Left hindlimb (tissue), 1 donor: ENCODE measurements around the gene C1orf116.

ENCODE experiments used
- DNase-seq: peaks from one replicate; pipeline ENCODE4 v3.0.0-alpha.2; 2018

C1orf116 gene

DNA sequence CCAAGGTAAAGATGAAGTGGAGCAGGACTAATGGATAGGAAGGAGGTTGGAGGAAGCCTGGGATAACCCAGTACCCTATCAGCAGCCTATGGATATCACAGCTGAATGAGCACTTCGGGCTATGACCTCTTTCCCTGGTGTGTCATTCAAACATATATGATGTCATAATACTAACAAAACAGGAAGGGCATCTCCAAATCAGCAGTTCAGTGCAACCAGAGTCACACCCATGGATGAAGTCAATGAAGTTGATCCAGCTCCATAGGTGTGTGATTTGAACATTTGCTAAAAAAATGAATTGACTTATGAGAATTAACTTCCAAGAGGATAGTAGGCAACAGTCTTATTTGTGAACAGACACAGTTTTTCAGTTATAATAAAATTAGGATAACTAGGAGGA, 1.7 kb upstream of the C1orf116 start:
- no peak for DNase-seq

DNA sequence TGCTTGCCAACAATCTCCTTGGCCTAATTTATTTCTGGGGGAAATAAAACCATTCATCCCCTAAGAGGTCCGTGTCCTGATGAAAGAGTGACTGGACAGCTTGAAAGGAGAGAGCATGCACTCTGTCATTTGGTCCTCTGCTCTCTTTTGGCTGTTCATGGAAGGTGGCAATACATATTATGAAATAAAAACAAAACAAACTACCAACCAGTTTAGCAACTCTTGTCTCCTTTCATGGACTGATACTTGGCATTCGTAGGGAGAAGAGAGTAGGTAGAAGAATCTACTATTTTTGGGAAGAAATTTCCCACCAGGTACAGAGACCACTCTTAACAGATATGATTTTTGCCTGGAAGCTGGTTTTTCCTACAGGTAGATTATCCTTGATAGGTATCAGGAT, 746 bp upstream of the C1orf116 start:
- DNase-seq: no peak

DNA sequence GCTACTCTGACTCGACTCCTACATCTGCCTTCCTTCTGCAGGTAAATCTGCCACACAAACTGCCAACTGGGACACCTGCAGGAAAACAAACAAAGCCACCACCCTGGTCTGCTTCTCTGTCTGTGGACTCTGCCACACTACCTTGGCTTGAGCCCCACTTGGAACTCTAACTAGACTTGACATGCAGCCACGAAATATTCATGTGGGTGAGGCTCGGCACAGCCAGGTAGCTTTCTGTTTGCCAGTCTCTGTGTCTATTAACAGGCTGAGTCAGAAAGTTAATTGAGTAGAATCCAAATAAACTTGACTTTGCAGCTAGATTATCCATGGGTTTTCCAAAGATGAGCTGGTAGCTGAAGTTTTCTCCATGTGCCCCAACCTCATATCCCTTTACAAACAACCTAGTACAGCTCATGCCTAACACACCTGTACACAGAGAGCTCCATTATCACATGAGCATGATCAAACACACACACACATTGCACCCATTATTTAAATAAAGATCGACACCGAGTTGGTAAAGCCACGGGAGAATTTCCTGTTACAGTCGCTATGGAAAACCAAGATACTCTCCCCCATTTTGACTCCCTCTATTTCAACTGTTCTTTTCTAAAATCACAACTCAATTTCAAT, 808 bp downstream of the C1orf116 start:
- DNase-seq: no peak

DNA sequence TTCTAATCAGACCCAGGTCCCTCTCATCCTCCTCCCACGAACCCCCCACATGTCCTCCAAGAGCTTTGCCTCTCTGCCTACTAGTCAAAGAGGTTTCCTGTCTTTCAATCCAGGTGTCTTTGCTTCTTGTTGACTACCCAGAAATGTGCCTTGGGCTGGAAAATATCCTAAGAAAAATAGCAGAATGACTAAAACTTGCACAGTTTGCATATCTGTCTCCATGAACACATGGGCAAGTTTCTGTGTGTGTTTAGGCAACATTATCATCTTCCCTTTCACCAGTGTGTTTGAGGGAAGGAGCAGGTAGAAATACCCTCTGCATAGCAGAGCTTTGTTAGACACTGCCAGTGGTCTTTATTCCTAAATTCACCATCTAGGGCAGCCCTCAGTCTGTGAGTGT, 1.5 kb downstream of the C1orf116 start:
- no peak for DNase-seq

DNA sequence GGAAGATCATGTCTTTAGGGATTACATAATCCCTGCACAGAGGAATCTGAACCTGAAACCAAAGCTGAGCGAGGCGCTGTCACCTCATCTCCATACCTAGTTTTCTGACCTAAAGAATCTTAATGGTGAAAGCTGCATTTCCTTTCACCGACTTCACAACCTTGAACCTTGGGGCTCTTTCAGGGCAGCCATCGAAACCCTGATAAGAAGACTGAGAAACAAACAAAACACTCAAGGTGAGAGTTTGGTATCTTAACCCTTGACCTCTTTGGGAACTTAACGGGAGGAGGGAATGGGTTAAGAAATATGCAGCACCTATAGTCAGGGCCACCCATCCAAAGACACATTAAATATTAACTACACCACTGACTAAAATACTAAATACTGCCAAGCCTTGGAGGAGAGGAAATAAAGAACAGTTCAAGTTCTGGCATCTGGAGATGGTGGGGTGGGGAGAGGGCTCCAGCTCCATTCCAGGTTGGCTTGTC, 2.0 kb downstream of the C1orf116 start:
- no peak for DNase-seq

DNA sequence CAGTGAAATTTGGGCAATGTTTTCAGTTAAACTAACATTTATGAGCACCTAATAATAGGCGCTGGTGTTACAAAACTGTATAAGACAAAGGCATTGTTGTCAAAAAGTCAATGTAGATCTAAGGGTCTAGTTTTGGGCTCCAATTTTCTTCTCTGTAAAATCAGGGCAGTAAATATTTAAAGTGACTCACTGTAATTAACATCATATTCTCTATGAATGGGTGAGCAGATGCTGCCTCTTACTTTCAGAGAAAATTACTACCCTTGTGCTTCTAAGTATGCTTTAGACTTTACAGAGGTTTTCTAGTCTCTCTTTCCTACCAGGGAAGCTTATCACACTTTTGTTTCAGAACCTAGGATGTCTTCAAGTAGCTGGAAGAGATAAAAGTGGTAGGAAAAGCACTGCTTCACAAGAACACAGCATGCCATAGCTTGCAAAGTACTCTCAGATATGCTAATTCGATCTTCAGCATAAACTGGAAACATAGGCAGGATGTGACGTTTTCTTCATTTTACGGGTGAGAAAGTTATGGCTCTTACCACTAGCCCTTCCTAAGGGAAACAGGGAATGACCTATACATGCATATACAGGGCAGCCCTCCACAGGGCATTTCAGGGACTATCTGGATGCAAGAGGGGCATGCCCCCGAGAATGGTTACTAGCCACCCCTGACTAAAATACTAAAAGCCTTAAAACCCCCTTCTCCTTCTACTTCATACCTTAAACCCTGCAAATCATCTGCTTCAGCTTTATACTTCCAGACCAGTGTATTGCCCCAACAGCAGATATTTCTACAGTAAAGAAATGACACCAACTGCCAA, 2.6 kb downstream of the C1orf116 start:
- DNase-seq: no peak

DNA sequence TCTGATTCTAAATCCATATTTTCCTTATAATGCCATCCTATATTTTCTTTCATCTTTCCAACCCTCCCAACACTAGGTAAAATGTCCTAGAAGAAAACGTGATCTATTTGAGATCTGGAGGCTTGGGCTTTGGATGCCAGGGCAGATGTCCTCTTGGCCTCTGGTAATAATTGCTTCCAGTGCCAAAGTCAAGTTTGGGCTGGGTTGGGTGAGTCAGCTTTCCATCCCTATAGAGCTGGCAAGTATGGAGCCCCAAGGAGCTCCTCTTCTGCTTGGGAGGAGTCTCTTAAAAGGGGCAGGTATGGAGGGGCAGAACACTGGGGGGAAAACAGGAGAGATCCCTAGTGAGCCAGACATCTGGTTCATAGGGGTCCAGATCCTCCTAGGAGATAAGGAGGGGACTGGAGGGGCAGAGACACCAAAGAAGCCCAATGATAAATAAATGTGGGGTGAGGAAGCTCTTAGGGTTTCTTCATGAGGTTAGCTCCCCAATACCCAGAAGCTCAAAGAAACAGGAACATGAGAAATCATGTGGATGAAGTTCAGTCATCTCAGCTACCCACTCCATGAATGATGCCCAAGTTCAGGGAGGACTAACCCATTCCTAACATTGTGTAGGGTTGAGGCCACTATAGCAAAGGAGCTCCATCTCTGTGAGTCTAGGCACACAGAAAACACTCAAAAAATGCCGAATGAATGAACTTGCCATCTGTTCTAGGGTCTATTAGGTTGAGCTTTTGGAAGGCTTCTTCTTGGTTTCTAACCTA, 3.5 kb downstream of the C1orf116 start:
- no peak for DNase-seq

DNA sequence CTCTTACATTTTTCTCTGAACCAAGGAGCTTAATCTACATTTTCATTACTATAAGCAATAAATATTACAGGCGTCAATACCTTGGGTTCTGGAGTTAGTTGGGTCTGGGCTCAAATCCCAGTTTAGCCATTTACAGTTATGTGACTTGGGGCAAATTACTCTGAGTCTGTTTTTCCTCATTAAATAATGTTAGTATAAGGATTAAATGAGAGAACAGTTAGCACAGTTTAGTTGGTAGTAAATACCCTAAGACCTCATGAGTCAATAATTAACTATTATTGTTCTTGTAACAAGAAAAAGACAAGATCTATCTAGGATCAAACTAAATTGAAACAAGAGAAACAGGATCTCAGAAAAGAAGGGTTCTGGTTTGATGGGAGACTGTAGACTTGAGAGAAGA, 4.6 kb downstream of the C1orf116 start:
- no peak for DNase-seq

DNA sequence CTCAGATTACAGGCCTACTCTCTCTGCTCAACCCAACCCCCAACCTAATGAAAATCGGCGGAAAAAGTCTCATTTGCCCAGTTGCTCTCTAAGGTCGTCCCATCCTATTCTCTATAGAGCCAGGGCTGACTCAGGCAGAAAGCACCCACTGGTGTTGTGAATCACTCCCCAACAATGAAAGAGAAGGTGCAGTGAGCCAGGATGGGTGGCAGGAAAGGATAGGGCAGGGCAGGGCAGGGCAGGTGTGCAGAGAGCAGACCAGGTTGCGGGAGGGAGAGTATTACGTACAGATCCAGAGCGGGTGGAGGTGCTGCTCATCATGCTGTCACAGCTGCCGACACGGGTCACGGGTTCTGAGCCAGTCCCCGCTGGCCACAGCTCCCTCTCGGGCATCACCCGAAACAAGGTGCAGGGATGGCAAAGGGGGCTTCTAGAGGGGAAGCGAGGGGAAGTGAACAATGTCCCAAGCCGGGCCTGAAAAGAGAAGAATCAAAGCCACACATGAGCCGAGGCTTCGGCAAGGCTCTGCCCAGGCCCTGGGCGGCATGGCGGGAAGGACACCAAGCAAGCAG, 5.3 kb downstream of the C1orf116 start:
- DNase-seq: no peak

DNA sequence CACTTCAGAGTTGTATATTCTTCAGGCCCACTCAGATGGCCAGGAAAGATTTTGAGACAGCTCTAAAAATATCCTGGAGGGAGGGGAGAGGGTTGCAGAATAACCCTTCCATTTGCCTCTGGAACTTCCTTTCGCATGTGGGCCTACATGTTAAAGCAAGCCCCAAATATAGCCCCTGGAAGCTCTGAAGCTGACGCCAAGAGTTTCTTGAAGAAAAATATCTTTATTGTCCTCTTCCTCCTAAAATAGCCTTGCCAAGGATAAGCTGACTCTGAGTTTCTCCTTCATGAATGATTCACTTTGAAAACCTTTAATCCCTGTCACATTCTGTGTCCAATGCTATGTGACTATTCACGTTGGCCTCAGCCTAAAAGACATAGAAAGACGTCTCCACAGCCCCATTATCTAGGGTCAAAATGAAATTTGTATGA, 6.4 kb downstream of the C1orf116 start:
- DNase-seq: no peak

DNA sequence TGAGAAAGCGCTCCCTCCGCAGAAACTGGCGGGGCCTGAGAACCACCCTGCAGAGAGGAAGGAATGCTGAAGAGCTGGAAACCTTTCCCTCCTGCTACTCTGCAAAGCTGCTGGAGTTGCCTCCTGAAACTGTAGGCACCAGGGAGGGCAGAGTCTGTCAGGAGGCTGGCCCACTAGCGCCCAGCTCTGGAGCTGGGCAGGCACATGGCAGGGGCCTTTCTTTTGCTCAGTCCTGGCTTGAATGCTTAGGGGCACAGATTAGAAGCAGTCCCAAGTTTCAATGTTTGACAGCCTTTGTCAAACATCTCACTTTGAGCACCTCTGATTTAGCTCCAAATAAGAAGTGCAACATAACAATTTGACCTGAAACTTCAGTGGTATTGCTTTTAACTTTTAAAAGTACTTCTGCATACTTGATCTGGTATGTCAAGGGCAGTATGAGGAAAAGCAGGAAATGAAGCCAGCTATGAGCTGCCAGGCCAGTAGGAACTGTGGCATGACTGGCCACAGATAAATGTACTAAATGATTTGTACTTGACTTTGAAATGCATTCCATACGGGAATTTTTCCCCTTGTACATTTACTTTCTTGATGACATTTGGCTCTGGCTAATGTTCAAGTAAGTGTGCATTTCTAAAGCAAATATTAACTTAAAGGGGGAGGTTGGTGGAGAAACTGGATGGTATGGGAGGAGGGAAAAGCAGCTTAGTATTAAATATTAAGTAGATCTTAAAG, 7.2 kb downstream of the C1orf116 start:
- no peak for DNase-seq

DNA sequence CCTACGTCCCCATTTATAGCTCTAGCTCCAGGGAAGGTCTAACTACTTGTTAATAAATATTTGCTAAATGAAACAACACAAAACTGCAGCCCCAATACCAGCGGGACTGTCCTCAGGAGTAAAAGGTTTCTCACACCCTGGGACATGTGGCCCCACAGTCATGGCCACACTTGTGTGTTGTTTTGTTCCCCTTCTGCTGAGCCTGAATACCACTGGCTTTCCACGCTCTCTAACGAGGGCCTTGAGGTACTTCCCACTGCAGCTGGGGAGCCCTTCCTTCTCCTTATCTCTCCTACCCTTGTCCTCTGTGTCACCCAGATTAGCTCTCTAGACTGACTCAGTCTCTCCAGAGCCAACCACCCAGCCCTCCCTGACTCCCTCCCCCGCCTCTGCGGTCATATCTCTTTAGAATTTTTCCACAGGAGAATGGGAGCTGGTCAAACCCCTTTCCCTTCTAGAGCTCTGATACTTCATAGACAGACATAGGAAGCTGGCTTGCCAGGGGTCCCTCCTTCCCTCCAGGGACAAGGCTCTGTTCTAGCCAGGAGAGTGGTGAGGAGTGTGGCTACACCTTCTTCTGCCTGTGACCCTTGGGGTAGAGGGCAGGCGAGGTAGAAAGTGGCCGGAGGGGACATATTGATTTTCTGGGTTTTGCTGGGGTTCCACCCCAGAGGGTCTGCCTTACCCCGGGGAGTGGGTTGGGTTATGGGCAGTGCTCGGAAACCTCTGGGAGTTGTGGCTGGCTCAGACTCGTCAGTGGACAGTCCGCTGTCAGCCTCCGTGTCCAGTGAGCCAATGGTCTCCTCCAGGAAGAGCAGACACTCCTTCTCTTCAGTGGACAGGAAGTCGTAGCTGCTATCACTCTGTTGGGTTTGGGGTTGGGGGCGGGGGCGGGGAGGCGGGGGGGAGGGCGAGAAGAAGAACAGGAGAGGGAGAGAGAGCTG, 8.1 kb downstream of the C1orf116 start:
- no peak for DNase-seq

DNA sequence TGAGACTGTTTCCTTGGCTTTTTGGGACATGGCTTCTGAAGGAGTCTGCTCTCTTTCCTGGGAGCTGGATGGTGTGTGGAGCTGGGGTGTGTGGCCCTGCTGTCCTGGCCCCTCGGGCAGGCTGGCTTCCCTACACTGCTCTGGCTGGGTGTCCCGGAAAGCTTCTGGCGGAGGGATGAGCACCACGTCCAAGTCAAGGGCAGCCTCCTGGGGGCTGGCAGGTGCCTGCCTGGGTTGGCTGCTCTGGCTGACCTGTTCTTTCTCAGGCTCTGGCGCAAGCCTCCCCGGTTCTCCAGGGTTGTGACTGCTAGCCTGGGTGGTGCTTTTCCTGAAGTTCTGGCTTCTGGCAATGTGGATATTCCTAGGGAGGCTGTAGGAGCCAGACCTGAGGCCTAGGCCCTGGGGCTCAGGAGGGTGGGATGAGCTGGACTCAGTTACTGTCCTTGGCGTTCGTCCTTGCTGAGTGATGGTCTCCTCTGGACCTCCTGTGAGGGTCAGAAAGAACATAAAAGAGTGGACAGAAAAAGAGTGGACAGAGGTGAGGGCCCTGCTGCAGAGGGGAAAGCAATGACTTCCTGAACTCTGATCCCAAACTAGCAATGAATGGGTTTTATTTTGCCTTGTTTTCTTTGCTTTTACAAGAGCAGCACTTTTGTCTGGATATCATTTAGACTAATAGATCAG, 9.4 kb downstream of the C1orf116 start:
- no peak for DNase-seq

DNA sequence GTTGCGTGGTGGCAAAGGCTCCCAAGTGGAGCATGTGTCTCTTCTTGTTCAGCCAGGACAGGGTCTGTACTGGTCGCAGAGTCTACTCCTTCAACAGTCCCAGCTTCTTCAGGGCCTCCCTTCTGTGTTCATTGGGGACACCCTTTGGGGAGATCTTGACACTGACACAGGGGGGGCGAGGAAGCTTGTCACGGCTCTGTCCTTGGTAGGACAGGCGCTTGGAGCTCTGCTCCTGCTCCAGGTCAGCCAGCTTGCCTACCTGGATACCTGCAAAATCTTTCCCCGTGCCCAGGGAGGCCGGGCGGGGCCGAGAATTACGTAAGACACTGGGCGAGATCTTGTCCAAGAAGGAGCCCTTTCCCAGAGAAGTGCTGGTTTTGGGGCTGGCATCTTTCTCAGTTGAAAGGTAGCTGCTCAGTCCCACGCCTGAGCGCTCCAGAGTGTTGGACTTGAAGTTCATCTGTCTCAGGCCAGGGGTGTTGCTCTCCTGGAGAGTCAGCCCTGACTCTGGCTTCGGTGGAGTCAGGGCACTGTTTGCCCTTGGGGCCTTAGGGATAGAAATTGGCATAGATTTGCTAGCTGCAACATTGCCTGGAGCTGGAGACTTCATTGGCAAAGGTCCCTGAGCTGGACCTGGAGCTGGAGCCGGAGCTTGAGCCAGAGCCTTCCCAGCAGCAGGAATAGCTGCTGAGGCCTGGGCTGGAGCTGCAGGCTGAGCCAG, 10.5 kb downstream of the C1orf116 start:
- DNase-seq: no peak

DNA sequence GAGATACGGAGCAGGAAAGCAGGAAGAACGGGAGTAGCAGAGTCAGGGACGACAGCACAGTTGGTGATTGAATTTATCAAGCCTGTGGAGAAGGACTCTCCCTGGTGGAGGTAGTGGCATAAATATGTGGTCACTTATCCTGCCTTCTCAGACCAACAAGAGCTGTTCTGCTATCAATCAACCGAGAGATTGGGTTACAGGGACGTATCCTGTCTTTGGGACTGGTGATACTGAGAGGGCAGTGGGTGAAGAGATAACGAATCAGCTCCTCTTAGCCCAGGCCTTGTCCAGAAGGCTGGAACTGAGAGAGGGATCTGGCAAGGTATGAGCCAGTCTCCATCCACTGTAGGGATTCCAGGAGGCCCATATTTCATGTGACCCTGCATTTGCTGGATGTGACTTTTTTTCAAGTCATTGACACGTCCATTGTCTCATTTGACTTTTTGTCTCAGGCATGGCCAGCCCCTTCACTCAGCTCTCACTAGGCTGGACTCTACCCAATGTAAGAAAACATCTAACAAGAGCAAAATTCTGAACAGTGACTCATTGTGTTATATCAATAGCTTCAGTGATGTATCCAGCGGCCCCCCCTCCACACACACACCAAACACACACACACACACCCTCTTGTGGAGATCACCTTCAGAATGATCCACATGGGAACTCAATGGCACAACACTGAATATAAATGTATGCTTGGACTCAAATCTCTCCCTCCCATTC, 11.3 kb downstream of the C1orf116 start:
- DNase-seq: no peak

DNA sequence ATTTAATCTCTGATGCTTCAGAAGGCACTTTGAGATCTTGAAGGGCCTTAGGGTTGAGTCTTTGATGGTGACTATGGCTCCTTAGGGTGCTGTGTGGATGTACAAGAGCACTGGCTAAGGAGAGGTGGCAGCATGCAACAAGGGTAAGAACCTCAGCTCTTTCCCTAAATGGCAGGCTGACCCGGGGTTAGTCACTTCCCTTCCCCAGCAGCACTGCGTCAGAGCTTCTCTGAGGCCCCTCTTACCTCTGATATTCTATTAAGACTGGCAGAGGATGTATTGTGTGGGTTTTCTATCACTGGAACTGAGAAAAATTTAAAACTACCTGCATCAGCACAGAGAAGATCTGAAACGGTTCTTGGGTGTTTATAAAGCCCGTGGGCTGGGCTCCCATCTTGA, 11.8 kb downstream of the C1orf116 start:
- no peak for DNase-seq

DNA sequence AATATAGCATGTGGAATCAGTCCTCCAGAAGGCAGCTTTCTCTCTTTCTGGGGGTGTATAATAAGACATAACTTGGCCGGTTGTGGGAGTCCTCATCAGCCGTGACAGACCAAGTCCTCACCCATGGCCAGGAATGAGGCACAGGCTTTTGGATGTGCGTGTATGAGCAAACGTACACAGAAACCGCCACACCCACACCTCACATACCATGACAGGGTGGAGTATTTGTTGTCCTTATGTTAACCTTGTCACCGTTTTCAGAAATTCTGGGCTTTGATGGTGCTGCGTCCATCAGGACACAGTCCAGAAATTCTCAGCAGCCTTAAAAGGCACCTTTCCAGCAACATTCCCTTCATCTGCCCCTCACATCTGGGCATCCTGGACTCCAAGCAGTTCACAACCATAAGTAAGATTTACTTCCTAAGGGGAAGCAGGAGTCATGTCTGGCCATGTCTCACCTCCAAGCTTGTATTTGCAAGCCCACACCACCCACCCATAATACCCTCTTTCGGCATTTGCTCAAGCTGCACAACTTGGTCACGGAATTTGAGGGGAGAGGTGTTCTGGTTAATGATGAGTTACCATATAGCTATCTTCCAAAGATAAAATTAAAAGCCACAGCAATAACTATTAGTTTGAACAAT, 12.4 kb downstream of the C1orf116 start:
- no peak for DNase-seq

DNA sequence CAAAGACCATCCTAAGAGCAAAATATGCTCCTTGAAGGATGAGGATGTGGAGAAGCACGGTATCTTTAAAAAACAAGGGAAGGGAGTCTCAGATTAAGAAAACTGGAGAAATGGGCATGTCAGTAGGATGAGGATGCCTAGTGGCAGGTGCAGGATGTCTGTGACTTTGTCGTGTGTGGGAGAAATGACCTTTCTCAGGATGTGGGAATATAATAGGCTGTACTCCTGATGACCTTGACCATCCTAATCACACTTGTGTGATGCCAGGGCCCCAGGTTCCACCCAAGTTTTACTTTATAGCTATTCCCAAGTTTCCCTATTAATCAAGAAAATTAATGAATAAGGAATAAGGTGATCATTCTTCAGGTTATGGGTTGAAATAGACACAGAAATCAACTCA, 12.9 kb downstream of the C1orf116 start:
- DNase-seq: no peak

DNA sequence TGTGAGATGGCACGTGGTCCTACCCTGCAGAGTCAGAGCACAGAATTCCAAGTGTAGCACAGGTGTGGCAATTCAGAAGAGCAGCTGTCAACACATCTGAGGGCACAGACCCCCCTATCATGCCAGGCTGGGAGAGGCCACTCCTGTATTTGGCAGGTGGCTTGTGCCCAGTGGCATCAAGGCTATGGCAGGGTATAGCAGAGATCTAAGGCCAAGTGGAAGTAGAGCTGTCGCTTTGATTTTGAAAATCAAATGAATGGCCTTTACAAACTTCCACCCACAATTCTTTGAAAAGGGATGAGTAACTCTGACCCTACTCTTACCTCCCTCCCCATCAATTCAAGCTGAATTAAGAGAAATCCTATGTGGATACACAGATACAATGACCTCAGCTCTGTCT, 13.4 kb downstream of the C1orf116 start:
- DNase-seq: no peak
